ENCODE data around the gene HEMK1.

HEMK1 gene

DNA sequence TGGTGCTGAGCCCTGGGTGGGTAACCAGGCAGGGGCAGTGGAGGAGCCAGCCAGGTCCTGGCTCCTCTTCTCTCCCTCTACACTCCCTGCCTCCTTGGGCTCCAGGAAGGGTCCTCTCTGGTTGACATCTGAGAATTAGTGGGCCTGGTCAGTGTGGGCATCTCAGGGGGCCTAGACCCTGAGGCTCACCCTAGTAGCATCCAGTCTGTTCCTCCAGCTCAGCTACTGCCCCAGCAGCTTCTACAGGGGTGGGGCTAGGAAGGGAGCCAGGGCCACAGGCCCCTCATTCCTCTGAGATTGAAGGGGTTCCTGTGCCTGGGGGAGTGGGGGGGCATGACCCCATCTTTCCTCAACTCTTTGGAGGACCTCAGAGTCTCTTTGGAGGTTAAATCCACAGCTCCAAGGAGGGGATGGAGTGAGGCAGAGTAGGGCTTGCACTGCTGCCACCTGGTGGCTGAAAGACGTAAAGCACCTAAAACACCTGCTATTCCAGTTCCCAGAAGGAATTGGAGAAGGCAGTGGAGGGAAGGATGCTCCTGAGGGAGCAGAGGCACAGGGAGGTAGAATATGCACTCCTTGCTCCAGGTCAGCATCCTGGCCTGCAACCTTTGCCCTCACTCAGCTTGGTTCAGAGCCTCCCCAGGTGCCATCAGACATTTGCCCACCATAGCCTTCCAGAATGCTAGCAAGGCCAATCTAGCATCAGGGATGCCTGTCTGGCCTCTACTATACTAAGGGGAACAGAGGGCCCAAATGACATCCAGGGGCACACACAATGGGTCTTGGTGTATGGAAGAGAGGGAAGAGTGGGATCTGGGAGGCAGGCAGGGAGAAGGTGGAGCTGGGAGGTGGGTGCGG lies 26.9 kb upstream of the HEMK1 start:
- peak; percentile 52 for DNase-seq

DNA sequence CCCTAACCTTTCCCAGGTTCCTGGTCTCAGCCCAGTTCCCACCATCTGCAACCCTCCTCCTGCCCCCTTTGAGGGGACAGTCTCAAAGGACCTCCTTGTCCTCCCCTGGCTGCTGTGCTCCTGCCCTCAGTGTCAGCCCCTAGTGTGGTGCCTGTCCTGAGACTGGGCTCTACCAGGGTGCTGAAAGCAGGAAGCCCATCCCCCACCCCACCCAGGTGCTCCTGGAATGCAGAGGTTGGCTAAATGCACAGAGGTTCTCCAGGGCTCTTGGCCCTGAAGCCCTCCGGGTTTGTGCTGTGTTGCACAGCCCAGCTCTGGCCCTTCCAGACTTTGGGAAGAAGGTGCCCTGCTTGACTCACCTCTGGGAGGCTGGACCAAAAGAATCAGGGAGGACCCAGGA lies 23.5 kb upstream of the HEMK1 start:
- DNase-seq = no peak

DNA sequence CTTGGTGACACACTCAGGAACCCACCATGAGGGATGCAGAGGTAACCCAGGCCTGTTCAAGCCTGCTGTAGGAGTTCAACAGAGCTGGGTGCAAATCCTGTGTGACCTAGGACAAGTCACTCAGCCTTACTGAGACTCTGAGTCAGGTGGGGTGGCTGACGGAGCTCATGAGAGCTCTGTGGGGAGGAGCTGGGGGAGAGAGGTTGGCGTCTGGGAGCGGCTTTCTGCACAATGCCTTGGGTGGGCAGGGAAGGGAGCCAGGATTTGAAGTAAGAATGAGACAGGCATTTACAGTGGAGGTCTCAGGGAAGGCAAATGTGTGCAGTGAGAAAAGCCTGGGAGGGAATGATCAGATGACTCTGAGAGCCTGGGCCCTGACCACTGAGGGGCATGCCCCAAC lies 20.1 kb upstream of the HEMK1 start:
- no peak for DNase-seq

DNA sequence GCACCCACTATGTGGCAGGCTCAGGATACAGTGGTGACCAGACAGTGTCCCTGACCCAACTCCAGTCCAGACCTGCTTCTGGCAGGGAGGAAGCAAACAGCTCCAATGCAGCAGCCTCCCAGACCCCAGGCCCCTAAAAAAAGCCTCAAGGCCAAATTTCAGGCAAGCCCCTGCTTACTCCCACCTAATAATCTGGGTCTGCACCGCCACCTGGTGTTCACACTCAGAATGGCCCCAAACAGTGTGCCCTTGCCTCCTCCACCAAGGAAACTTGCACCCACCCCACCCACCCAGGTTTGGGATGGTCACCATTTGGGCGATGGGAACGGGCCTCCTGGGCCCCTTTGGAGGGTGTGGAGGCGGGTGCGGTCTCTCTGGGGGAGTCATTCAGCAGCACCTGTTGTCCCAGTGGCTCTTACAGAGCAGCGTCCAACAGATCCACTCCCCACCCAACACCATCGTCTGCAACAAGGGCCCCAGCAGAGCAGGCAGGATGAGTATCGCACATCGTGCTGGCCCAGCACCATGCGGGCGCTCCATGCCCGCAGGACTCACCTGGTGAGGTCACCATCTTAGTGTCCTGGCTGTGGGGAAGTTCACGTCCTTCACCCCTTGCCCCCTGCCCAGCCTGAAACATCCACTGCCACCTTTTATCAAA lies 19.1 kb upstream of the HEMK1 start:
- peak; percentile 37 for DNase-seq

DNA sequence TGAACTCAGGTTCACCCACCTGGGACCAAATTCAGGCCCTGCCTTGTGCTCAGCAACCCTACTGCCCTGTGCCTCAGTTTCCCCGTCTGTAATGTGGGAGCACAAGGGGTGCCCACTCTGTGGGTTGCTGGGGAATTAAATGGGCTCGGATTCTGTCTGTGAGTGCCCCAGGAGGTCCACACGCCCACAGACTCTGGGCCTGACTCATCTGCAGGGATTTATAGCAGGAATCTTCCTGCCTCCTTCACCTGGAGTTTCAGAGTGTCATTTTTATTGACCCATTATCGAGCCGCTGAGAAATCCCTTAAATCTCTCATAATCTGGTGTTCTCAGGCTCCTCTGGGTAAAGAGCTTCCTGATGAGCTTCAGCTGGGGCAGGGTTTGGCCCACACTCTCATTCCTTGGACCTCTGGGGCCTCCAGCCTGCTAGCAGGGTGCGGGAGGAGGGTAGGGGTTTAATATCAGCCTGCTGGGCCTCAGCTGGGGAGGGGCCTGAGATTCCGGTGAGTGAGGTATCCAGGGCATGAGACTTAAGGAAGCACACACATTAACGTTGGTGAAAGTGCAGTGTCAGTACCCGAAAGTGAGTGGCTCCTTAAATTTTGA lies 18.2 kb upstream of the HEMK1 start:
- DNase-seq = no peak

DNA sequence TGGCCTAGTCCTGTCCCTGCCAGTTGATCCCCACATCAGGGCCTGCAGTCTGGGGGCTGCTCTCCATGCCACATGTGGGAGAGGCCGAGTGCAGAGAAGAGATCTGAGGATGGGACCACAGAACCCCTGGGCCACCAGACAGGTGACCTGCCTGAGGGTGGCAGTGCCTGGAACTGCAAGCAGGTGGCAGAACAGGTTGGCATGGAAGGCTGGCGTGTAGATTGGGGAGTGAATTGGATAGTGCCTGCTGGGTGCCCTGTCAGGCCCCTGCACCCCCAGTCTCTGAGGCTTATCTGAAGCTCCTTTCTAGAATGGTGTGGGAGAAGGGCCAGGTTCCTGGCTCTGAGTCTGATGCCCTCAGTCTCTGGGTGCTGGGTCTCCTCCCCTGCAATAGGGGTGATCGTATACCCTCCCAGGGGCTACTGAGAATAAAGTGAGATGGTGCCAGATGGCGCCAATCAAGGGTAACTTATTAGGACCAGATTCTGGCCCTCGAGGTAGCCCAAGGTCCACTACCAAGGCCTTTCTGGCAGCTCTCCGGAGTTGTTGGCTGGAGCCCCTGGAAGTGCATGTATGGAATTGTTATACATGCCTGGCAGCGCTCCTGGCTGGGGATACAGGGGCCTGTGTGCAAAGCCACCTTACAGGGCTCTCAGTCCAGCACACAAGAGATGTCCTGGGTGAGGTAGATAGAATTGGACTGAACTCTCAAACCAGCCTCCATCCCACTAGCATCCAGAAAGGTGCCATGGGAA lies 17.5 kb upstream of the HEMK1 start:
- no peak for DNase-seq

DNA sequence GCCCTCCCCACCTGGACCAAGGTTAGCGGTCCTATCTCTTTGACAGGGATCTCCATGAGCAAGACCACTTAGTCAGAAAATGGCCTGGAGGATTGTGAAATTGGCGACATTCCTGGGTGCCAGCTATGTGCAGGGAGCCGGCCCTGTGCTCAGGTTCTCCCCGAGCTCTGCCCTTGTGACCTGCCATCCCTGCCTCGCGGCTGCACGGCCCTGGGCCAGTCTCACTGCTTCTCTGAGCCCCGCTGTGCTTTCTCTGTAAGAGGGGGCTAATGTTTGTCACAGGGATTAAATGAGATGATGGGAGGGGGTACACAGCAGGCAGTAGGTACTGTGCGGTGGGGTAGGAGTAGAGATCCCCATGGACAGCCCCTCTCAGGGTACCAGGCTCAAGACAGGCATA lies 16.7 kb upstream of the HEMK1 start:
- no peak for DNase-seq

DNA sequence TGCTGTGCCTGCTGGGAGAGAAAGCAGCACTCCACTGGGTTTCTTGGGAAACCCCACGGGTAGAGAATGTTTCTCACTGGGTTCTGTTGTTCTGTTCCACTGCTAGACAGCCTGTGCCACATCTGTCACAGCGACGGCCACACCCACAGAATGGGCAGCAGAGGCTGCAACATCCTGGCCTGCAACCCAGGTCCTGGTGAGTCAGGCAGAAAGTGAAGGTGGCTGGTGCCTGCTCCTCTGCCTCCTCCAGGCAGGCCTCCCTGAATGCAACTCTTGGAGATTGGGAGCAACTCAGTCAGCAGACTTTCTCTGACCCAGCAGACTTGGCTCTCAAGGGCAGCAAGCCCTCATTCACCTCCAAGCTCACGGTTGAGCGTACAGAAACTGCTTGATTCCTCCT lies 14.8 kb upstream of the HEMK1 start:
- no peak for DNase-seq

DNA sequence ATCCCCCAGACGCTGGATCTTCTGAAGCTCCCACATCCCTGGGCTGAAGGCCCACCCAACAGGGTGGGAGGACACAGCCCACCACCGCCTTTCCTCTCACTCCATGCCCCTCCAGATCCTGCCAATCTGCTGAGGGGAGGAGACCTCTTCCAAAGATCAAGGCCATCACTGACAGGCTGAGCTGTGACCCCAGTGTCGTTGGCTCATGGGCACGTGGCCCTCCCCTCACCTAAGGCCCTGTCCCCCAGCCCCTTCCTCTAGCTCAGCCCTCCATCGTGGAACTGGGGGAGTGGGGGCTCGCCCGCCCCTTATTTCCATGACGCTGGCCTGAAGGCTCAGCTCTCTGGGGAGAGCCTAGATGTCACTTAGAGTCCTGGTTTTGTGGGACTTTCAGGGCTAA lies 12.2 kb upstream of the HEMK1 start:
- no peak for DNase-seq

DNA sequence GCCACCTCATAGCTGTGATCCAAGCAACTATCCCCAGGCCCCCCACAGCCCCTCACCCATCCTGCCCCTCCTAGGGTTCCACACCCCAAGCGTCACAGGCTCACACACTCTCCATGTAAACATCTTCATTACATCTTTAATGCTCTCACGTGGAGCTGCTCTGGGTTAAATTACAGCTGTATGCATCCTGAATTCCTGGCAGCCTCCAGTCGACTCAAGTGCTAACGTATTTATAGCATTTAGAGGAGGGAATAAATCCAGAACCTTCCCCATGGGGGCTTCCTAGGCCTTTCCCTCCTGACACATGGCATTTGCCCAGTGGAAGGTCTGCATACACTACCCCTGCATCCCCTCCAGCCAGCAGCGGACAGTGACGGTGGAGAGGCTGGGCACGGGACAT lies 11.4 kb upstream of the HEMK1 start:
- no peak for DNase-seq

DNA sequence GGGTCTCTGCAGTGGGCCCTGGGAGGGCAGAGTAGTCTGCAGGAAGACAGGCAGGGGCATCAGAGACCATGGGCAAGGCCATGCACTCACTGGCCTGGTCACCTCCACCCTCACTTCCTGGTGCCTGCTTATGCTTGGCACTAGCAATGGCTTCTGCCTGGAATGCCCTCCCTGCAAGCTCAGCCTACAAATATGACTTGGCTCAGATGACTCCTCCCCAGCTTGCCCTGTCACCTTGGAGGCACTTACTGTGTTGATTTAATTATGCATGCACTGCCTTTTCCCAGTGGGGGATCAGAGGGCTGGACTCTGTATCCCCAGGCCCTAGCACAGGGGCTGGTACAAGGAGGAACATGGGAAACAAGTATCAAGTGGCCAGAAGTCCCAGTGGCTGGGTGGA lies 9.6 kb upstream of the HEMK1 start:
- peak; percentile 22 for DNase-seq

DNA sequence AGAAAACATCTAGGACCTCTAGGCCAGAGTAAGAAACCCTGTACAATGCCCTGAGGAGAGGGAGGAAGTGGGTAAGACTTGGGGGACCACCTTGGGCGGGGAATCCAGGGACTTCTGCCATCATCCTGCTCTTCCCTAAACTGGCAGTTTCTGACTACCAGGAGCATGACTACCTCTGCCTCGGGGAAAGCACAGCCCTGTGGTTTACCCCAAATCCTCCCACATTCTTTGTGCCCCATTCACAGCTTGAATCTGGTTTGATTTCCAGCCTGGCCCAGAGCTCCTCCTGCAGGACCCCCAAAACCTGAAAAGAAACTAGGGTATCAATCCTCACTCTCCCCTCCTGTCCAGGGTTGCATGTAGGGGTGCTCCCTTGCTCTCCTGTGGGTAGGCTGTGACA lies 6.5 kb upstream of the HEMK1 start:
- DNase-seq = peak; percentile 67

DNA sequence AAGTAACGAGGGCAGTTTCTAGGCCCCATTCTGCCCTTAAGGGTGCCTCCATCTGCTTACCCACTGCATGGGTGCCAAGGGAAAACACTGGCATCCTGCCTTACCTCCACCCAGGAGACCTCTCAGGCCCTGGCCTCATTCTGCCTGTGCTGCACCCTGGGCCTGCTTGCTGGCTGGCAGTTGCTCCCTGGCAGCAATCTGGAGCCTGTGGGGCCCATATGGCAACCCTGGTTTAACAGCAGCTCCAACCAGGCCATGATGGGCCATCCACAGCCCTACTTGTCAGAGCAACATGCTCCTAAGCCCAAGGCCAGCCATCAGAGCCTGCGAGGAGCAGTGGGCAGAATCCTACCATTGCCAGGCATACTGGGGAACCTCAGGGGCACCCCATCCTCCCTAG lies 5.5 kb upstream of the HEMK1 start:
- DNase-seq = no peak

DNA sequence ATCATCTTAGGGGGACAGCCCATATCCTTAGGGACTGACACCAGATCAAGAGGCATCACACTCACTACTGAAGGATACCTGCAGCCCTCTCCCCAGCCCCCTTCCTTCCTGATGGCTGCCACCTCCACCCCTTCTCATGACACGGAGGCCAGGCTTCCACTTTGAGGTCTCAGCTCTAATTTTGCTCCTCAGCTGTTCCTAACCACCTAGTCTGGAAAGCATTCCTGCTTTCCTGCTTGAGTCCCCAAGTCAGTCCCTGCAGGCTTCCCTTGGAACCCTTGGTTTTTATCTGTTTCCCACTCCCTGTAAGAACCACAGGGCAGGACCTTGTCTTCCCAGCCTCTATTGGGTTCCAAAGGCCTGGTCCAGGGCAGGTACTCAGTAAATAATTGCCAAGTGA lies 5.0 kb upstream of the HEMK1 start:
- DNase-seq = no peak

DNA sequence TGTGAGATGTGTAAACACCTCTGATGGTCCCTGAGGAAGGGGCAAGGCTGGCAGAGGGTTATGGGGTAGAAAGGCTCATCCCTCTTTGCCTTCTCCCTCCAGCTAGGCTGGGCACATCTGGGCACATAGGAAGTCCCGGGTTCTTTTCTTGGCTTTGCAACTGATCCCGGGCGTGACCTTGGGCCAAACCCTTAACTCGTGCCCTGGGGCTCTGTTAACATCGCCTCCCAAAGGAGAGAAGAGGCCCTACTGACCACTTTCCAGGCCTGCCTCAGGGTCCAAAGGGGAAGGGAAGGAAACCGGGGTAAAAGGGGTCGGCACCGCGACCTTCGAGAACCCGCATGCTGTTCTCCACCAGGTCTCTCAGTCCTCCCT lies 2.3 kb upstream of the HEMK1 start:
- DNase-seq = no peak

DNA sequence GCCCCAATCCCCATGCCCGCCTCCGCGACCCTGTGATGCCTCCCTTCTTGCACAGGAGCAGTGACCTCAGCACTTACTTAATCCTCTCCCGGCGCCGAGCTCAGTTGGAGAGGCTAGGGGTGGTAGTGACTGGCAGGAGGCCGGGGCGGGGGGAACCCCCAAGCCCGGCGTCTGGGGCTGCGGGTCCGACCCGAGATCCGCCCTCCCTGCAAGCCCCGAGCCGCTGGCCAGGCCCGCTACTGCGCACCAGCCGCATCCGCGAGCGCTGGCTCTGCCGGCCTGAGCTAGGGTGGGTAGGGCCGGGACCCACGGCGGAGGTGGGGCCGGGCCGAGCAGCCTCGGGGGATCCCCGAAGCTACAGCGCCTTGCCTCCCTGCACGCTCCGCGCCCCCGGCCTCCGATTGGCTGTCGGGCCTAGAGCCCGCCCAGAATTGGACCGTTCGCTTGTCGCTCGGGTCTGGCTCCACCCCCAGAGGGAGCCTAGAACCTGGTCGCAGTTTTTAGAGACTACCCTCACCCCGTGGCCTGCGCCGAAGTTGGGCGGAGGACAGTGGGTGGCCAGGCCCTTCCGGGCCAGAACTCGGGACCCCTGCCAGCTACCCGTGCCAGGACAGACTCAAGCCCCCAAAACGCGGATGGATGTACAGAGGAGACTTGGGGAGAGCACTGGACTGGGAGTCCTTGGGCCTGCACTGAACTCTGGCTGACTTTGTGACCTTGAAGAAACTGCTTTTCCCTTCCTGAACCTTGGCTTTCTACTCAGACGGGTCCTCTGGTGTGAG lies 1.7 kb upstream of the HEMK1 start, which contains the start of gene C3orf18:
Gene C3orf18, minus strand, starts transcription at position 362 of the 782 bp plus-strand sequence. CDS start 2,048 bp downstream, outside the sequence.
- DNase-seq = peak; percentile 89

DNA sequence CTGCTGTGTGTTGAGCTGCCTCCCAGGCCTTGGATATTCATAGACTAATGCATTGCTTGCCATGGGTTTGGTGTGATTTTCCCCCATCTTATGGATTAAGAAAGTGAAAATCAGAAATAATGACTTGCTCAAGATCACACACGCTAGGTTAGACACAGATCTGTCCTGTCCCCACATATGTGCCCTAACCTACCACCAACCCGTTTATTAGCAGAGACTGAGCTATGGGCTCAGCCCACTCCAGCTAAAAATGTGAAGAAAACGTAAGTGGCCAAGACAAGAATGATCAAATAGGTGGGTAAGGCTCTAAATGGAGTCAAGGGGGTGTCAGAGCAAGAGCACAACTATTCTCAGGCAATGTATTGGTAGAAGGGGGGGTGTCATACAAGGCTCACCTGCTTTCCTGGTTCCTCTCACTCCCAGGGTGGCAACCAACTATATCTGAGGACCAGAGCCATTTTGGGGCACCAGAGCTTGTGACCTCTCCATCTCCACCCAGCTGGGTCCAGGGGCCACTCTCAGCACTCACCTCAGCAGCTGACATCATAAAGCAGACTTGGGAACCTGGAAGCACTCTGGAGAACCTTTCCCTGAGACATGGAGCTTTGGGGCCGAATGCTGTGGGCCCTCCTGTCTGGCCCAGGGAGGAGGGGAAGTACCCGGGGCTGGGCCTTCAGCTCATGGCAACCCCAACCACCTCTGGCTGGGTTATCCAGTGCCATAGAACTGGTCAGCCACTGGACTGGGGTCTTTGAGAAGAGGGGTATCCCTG lies 1.4 kb downstream of the HEMK1 start:
- no peak for DNase-seq

DNA sequence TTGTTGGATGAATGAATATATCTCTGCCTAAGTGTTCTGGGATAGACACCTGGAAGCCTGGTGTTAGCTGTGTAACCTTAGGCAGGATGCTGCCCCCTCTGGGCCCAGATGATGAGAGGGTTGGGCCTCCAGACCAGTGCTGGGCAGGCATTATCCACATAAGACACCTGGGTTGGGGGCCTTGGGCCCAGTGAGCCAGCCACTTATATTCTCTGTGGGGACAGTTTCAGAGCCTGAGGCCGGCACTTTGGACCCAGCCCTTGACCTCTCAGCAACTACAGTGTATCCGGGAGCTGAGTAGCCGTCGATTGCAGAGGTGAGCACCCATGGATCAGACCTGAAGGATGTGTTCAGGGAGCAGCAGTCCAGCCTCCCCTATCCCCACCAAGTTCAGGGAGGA lies 2.2 kb downstream of the HEMK1 start:
- DNase-seq = no peak

DNA sequence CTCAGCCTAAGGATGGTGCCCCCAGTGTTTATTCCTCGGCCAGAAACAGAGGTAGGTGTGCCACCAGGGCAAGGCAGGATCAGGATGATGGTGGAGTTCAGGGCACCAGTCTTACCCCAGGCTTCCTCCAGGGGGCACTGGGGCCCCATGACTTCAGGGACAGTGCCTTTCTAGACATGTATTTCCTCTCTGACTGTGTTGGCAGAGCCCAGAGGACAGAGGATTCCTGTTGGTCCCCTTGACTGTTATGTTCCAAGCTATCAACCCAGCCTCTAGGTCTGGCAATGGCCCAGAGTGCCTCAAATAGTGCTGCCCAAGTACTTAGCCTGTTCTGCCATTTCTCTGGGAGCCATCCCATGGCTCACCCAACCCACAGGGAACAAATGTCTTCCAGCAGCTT lies 2.8 kb downstream of the HEMK1 start:
- DNase-seq = peak; percentile 68

DNA sequence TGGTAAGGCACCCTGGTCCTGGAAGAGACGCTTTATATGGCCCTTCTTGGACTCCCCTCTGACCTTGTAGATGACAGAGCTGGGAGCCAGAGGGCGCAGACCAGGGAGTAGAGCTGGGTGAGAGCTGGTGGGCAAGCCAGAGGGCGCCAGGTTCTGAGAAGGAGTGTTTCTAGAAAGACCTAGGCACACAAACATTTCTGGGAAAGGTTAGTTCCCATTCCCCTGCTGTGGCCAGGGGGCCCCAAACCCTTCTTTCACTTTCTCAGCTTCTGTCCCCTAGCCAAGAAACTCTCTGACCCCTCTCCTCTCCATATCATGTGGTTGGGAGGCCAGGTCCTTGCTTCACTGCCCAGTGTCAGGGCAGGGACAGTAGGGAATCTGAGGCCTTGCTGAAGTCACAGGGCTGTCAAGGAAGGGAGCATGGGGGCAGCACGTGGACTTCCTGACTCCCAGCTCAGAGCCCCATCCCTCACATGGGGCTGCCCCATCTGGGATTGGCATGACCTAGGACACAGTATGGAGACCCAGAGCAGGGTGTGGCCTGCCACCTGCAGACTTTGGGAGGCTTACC lies 3.6 kb downstream of the HEMK1 start:
- DNase-seq = no peak

All from fibroblast of skin of scalp (primary cell).